A673 (cell line): ENCODE results near the gene LIMS1.

ENCODE experiments used
- CTCF ChIP-seq: fragments of 300-800, 200-600 bp; sonication (generic); conservative IDR thresholded peaks from 2 replicates; pipeline ENCODE4 v1.5.1; 2017; ENCODE audit warnings: low read depth, mild to moderate bottlenecking, antibody characterized with exemption, low read length, moderate library complexity, mixed read lengths
- EZH2 ChIP-seq: fragments of 200-600 bp; sonication (generic); IDR thresholded peaks from 2 replicates; pipeline ENCODE4 v1.6.1; 2017; ENCODE audit warnings: borderline replicate concordance, low read depth, mild to moderate bottlenecking, mixed read lengths, antibody characterized with exemption, low read length; ENCODE audit not compliant: poor library complexity, severe bottlenecking

GRCh38 chr2:108627911-108628567 is 93.8 kb downstream of the LIMS1 start:
- TF ChIP-seq CTCF (no peak), EZH2 (no peak)
